ENCODE measurements around the gene RFTN1. TPM values are rescaled to one million over a fixed set of nuclear protein-coding genes. Genes with fewer than 3 reads are reported as not detected.

Gene RFTN1
- total and polyA plus RNA-seq, 2 of the 8 experiments (the other 6 are each of a cell fraction or from before 2014, with no cell fraction given): 4.6 to 6.7 TPM

GRCh38 chr3:16423947-16424673 lies 89.4 kb downstream of the RFTN1 start:
- FAIRE-seq (no peak), DNase-seq (ENCODE audit: low read depth in 1 of 2, low spot score in 2 of 2) (no peak)
- no peak overlapping the region for H3K9ac ChIP-seq (replicated peaks in 1 of 4; ENCODE audit: extremely low read depth in 1 of 4, low read depth in 3 of 4, low read length in 3 of 4)
- no peak overlapping the region for H4K5ac ChIP-seq (ENCODE audit: insufficient read length, low read depth, low read length)
- no peaks in the 10 kb centered on the region for H3K27me3 ChIP-seq (replicated peaks in 1 of 4; ENCODE audit: control insufficient read depth in 3 of 4, extremely low read depth in 1 of 4, insufficient read depth in 3 of 4, low read length in 3 of 4)
- no peak overlapping the region for H3K56ac ChIP-seq (replicated peaks; ENCODE audit: insufficient read length, low read depth, low read length)
- no peak overlapping the region for H3K23ac ChIP-seq (ENCODE audit: insufficient read length)
- H3K4me1 ChIP-seq (replicated peaks in 1 of 4; ENCODE audit: control insufficient read depth in 3 of 4, insufficient read depth in 4 of 4, low read length in 3 of 4): peaks cover 0 to 6% (median 1%) of the 10 kb centered on the region in 4 experiments; a peak in 2 of 7 replicates
- H4K8ac ChIP-seq (ENCODE audit: extremely low read depth, insufficient read depth, low read length): no peak overlapping the region
- no peak overlapping the region for H2BK120ac ChIP-seq (replicated peaks; ENCODE audit: low read depth, low read length)
- no peak overlapping the region for H3K4ac ChIP-seq (replicated peaks; ENCODE audit: insufficient read length, low read depth, low read length)
- no peak overlapping the region for H3K14ac ChIP-seq (ENCODE audit: insufficient read length)
- 91% methylated on average over 5 of the region's 5 CpGs; no CpG with 5 or more reads in 1 of the 2 experiments for WGBS, 2 experiments (ENCODE audit: extremely low coverage in 1 of 2, insufficient coverage in 1 of 2, insufficient read length in 1 of 2, insufficient replicate concordance in 2 of 2, low coverage in 1 of 2, low lambda C conversion rate in 2 of 2, missing lambda C conversion rate in 1 of 2)
- no peaks in the 10 kb centered on the region for H4K20me1 ChIP-seq (replicated peaks in 1 of 2; ENCODE audit: control insufficient read depth in 1 of 2, insufficient read depth in 2 of 2, low read length in 2 of 2)
- H3K27ac ChIP-seq (ENCODE audit: low read depth, low read length): no peak overlapping the region
- no peaks in the 10 kb centered on the region for H3K36me3 ChIP-seq (ENCODE audit: control insufficient read depth in 2 of 4, insufficient read depth in 4 of 4, low read length in 3 of 4)
- H4K91ac ChIP-seq (replicated peaks; ENCODE audit: insufficient read length, low read length): no peak overlapping the region
- H2AK5ac ChIP-seq (ENCODE audit: low read depth, low read length): no peak overlapping the region
- no peaks in the 10 kb centered on the region for H3K9me3 ChIP-seq (ENCODE audit: insufficient read depth in 2 of 2, low read depth in 1 of 2, low read length in 1 of 2)
- no peaks in the 10 kb centered on the region for H3K23me2 ChIP-seq (ENCODE audit: low read depth, low read length)
- no peak overlapping the region for H2BK20ac ChIP-seq (ENCODE audit: low read length)
- no peak overlapping the region for H2AFZ ChIP-seq (ENCODE audit: low read length)
- no peak overlapping the region for H3K4me2 ChIP-seq (ENCODE audit: insufficient read depth in 1 of 2, low read depth in 2 of 2, low read length in 2 of 2)
- no peak overlapping the region for H3K18ac ChIP-seq (ENCODE audit: extremely low read depth, low read length)
- TF ChIP-seq ZNF274 (IDR thresholded peaks at IDR 0.05; ENCODE audit: borderline replicate concordance, extremely low read depth, low read length): no peak
- no peak for TF ChIP-seq POU5F1 (IDR thresholded peaks at IDR 0.05; ENCODE audit: low read depth, low read length)
- no peak for TF ChIP-seq POLR2A (IDR thresholded peaks at IDR 0.05; ENCODE audit: control extremely low read depth in 1 of 2, low read depth in 2 of 2, low read length in 2 of 2)
- TF ChIP-seq SIRT6 (IDR thresholded peaks at IDR 0.05; ENCODE audit: low read length): no peak
- TF ChIP-seq POLR2AphosphoS5 (IDR thresholded peaks at IDR 0.05; ENCODE audit: low read depth, low read length): no peak
- no peak for TF ChIP-seq RBBP5 (IDR thresholded peaks at IDR 0.05; ENCODE audit: borderline replicate concordance, low read depth, low read length)
- no peak for TF ChIP-seq KDM1A (IDR thresholded peaks at IDR 0.05; ENCODE audit: borderline replicate concordance, low read length)
- TF ChIP-seq SIN3A (conservative IDR thresholded peaks at IDR 0.05 in 1 of 2, IDR thresholded peaks at IDR 0.05 in 1 of 2; ENCODE audit: low read depth in 1 of 2, low read length in 2 of 2): no peak
- no peak for TF ChIP-seq TBP (IDR thresholded peaks at IDR 0.05; ENCODE audit: low read depth, low read length)
- no peak for TF ChIP-seq E2F6 (IDR thresholded peaks at IDR 0.05)
- TF ChIP-seq MAFK (IDR thresholded peaks at IDR 0.05; ENCODE audit: low read depth, low read length): no peak
- H2BK15ac ChIP-seq (ENCODE audit: low read length): no peak overlapping the region
- ChIA-PET CTCF (ENCODE audit: partially characterized antibody) (interaction anchor here (1.2 to 2.2 kb wide), 3 partner anchors 68 to 93 kb away, joined by 3 to 5 read pairs (median 3); no protein-coding TSS in a partner anchor), POLR2A (ENCODE audit: partially characterized antibody) (no interaction called here)
- no peaks in the 10 kb centered on the region for H3K79me2 ChIP-seq (ENCODE audit: control insufficient read depth in 1 of 2, insufficient read depth in 2 of 2, low read length in 2 of 2)
- H2BK5ac ChIP-seq (ENCODE audit: low read depth, low read length): no peak overlapping the region
- H3K4me3 ChIP-seq (ENCODE audit: extremely low read depth in 1 of 4, insufficient read depth in 2 of 4, low read depth in 3 of 4, low read length in 4 of 4): no peak overlapping the region
- no peaks in the 10 kb centered on the region for H3K79me1 ChIP-seq (ENCODE audit: low read depth, low read length)
- H2BK12ac ChIP-seq (ENCODE audit: low read depth, low read length): no peak overlapping the region

Data from H1 (cell line).